Measurements from ENCODE around the gene PDE6B. TPM values are rescaled to one million over a fixed set of nuclear protein-coding genes. Genes with fewer than 3 reads are reported as not detected.

PDE6B gene
- total RNA-seq, 1 experiment from 2014 or later = not detected

- Mint-ChIP-seq H3K36me3 (ENCODE audit: insufficient read depth, unreplicated experiment) (no peaks in the 10 kb centered on the region), H3K4me1 (ENCODE audit: insufficient read depth, unreplicated experiment) (no peaks in the 10 kb centered on the region), H3K27ac (ENCODE audit: low read depth, unreplicated experiment) (no peak overlapping the region), H3K27me3 (ENCODE audit: insufficient read depth, unreplicated experiment) (peaks cover 32% of the 10 kb centered on the region), H3K9me3 (ENCODE audit: unreplicated experiment) (no peaks in the 10 kb centered on the region), H3K4me3 (ENCODE audit: unreplicated experiment) (no peak overlapping the region)
- no peak for TF ChIP-seq CTCF (IDR thresholded peaks at IDR 0.05; ENCODE audit: unreplicated experiment)
- no peak for DNase-seq (ENCODE audit: unreplicated experiment)
- ChIA-PET CTCF (no interaction called here), POLR2A (no interaction called here)
- no TSS peak for BruUV-seq (replicated peaks)
- intact Hi-C loops (cut with micrococcal nuclease) = no loop called here
These were observed 1.1 kb downstream of the PDE6B start for GRCh38 chr4:626201-627091.

- H3K4me1 Mint-ChIP-seq (ENCODE audit: insufficient read depth, unreplicated experiment) = no peaks in the 10 kb centered on the region
- TF ChIP-seq CTCF (IDR thresholded peaks at IDR 0.05; ENCODE audit: unreplicated experiment) = no peak
- no peaks in the 10 kb centered on the region for H3K36me3 Mint-ChIP-seq (ENCODE audit: insufficient read depth, unreplicated experiment)
- H3K27ac Mint-ChIP-seq (ENCODE audit: low read depth, unreplicated experiment) = no peak overlapping the region
- BruUV-seq (replicated peaks) = no TSS peak
- CTCF ChIA-PET = no interaction called here
- H3K9me3 Mint-ChIP-seq (ENCODE audit: unreplicated experiment) = no peaks in the 10 kb centered on the region
- no peak overlapping the region for H3K4me3 Mint-ChIP-seq (ENCODE audit: unreplicated experiment)
- H3K27me3 Mint-ChIP-seq (ENCODE audit: insufficient read depth, unreplicated experiment) = peaks cover 25% of the 10 kb centered on the region
- POLR2A ChIA-PET = no interaction called here
- DNase-seq (ENCODE audit: unreplicated experiment) = no peak
- intact Hi-C loops (cut with micrococcal nuclease) = no loop called here
These were observed 2.2 kb downstream of the PDE6B start for GRCh38 chr4:627347-628125.

- Mint-ChIP-seq H3K4me3 (ENCODE audit: unreplicated experiment) (no peak overlapping the region), H3K36me3 (ENCODE audit: insufficient read depth, unreplicated experiment) (no peaks in the 10 kb centered on the region), H3K9me3 (ENCODE audit: unreplicated experiment) (no peaks in the 10 kb centered on the region), H3K27ac (ENCODE audit: low read depth, unreplicated experiment) (no peak overlapping the region), H3K27me3 (ENCODE audit: insufficient read depth, unreplicated experiment) (peaks cover 25% of the 10 kb centered on the region), H3K4me1 (ENCODE audit: insufficient read depth, unreplicated experiment) (no peaks in the 10 kb centered on the region)
- no peak for DNase-seq (ENCODE audit: unreplicated experiment)
- intact Hi-C loops (cut with micrococcal nuclease) = no loop called here
- no TSS peak for BruUV-seq (replicated peaks)
- POLR2A ChIA-PET = no interaction called here
- CTCF ChIA-PET = no interaction called here
- no peak for TF ChIP-seq CTCF (IDR thresholded peaks at IDR 0.05; ENCODE audit: unreplicated experiment)
These were observed 3.0 kb downstream of the PDE6B start for GRCh38 chr4:628311-628741.

GRCh38 chr4:628821-629635 is 3.7 kb downstream of the PDE6B start:
- BruUV-seq (replicated peaks) = no TSS peak
- H3K27me3 Mint-ChIP-seq (ENCODE audit: insufficient read depth, unreplicated experiment) = peaks cover 25% of the 10 kb centered on the region
- intact Hi-C loops (cut with micrococcal nuclease) = no loop called here
- CTCF ChIA-PET = no interaction called here
- TF ChIP-seq CTCF (IDR thresholded peaks at IDR 0.05; ENCODE audit: unreplicated experiment) = no peak
- H3K27ac Mint-ChIP-seq (ENCODE audit: low read depth, unreplicated experiment) = no peak overlapping the region
- no peaks in the 10 kb centered on the region for H3K4me1 Mint-ChIP-seq (ENCODE audit: insufficient read depth, unreplicated experiment)
- DNase-seq (ENCODE audit: unreplicated experiment) = no peak
- H3K36me3 Mint-ChIP-seq (ENCODE audit: insufficient read depth, unreplicated experiment) = no peaks in the 10 kb centered on the region
- POLR2A ChIA-PET = interaction anchor here (0.6 kb wide), 1 partner anchor 64 kb away, joined by 3 read pairs; no protein-coding TSS in a partner anchor
- no peak overlapping the region for H3K4me3 Mint-ChIP-seq (ENCODE audit: unreplicated experiment)
- no peaks in the 10 kb centered on the region for H3K9me3 Mint-ChIP-seq (ENCODE audit: unreplicated experiment)

Data from MCF 10A (cell line).